LNCAP (cell line): ENCODE data around the gene SSTR5.

Source experiments
- TF ChIP-seq, protein P1 (sequence below): fragments of 450-650 bp; IDR thresholded peaks from 2 replicates; pipeline ENCODE4 v1.5.1; 2017; ENCODE audit warnings: mild to moderate bottlenecking

The SSTR5 gene

GRCh38 chr16:1079786-1080525, 7.4 kb downstream of the SSTR5 start:
- TF ChIP-seq, protein P1, sequence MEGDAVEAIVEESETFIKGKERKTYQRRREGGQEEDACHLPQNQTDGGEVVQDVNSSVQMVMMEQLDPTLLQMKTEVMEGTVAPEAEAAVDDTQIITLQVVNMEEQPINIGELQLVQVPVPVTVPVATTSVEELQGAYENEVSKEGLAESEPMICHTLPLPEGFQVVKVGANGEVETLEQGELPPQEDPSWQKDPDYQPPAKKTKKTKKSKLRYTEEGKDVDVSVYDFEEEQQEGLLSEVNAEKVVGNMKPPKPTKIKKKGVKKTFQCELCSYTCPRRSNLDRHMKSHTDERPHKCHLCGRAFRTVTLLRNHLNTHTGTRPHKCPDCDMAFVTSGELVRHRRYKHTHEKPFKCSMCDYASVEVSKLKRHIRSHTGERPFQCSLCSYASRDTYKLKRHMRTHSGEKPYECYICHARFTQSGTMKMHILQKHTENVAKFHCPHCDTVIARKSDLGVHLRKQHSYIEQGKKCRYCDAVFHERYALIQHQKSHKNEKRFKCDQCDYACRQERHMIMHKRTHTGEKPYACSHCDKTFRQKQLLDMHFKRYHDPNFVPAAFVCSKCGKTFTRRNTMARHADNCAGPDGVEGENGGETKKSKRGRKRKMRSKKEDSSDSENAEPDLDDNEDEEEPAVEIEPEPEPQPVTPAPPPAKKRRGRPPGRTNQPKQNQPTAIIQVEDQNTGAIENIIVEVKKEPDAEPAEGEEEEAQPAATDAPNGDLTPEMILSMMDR = no peak

- TF ChIP-seq, protein P1 = no peak
Measured at GRCh38 chr16:1080801-1081733, 8.5 kb downstream of the SSTR5 start.

GRCh38 chr16:1081734-1082265, 9.3 kb downstream of the SSTR5 start:
- TF ChIP-seq, protein P1 = no peak

- TF ChIP-seq, protein P1 = no peak
Measured at GRCh38 chr16:1082266-1082951, 9.9 kb downstream of the SSTR5 start.

GRCh38 chr16:1082952-1083675, 10.6 kb downstream of the SSTR5 start:
- TF ChIP-seq, protein P1 = no peak

DNA sequence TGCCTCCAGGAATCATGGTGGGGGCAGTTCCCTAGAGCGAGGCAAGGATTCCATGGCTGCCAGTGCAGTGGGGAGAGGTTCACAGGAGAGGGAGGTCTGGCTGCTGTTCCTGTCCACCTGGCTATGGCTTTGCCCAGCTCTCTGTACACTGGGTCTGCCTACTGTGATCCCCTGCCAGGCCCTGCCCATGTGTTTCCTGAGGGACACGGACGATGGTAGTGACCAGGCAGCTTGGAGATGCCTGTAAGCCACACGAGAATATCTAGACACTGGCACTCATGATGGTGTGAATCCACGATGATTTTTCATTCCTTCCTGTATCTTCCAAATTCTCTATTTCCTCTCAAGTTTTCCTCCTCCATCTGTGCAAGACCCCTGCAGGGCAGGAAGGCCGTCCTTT, 12.4 kb downstream of the SSTR5 start:
- TF ChIP-seq, protein P1 = no peak
